ENCODE measurements around the gene TMEM150C. TPM values are rescaled to one million over a fixed set of nuclear protein-coding genes. Genes with fewer than 3 reads are reported as not detected.

The TMEM150C gene
- polyA plus RNA-seq, 1 donor from 2014 or later: 4.9 TPM

DNA sequence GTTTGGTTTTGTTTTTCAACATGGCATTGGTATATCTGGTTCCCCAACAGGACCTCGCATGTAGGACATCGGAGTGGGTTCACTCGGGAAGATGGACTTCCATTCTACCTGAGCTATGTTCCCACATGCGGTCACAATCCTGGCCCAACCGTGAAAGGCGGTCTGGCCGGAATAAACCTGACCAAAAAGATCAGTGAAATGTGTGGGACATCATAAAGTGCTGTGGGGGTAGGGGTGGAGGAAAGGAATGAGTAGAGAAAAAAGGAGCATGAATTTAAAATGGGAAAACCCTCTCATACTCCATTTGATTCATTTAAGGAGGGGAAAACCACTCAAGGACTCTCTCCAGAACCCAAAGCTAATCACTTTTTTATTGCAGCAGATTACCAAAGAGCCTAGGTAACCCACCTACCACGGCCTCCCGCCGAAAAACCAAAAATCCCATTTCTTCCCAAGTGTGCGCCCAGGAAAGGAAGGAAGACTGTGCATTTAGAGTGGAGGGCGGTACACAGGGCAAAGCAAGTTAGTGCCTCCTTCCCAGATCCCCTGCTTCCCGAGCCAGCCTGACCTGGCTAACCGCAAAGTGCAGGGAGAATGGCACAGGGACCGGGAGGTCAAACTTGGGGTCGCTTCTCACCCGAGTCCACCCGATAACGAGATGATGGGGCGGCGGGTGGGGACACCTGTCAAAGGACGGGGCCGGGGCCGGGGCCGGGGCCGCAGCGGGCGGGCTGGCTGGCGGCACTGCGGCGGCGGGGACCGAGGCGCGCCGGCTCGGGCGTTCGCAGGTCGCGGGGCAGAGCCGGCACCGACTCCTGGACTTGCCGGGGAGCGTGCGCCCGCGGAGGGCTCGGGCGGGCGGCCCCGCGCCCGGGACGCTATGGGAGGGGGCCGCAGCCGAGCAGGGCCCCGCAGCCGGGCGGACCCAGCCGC is 669 bp downstream of the TMEM150C start:
- Histone ChIP-seq H3K27me3 (ENCODE audit: insufficient read depth, low read depth, low read length) (peaks cover 14% of the 10 kb centered on the region), H4K20me1 (ENCODE audit: insufficient read depth) (no peaks in the 10 kb centered on the region), H2AFZ (ENCODE audit: low read depth, low read length) (no peak overlapping the region), H3K36me3 (ENCODE audit: insufficient read depth, low read length) (no peaks in the 10 kb centered on the region), H3K4me3 (ENCODE audit: low read length) (peak overlapping the region; percentile 63), H3K4me2 (ENCODE audit: low read length) (no peak overlapping the region), H3K9me3 (ENCODE audit: low read length) (no peaks in the 10 kb centered on the region), H3K27ac (ENCODE audit: low read length) (no peak overlapping the region), H3K79me2 (replicated peaks; ENCODE audit: insufficient read depth, low read length) (no peaks in the 10 kb centered on the region), H3F3A (ENCODE audit: insufficient read depth, low read length, poor library complexity, severe bottlenecking) (no peaks in the 10 kb centered on the region), H3K9ac (ENCODE audit: low read length) (peak overlapping the region; percentile 44), H3K9me2 (ENCODE audit: insufficient read depth, low read length) (no peaks in the 10 kb centered on the region)
- TF ChIP-seq POLR2AphosphoS5 (IDR thresholded peaks at IDR 0.05) (no peak), TAF1 (IDR thresholded peaks at IDR 0.05; ENCODE audit: low read depth) (no peak), MXI1 (conservative IDR thresholded peaks at IDR 0.05; ENCODE audit: poor library complexity, severe bottlenecking) (no peak), EP300 (conservative IDR thresholded peaks at IDR 0.05; ENCODE audit: poor library complexity, severe bottlenecking) (no peak), SMC3 (conservative IDR thresholded peaks at IDR 0.05; ENCODE audit: poor library complexity) (no peak), RAD21 (conservative IDR thresholded peaks at IDR 0.05) (no peak), REST (IDR thresholded peaks at IDR 0.05; ENCODE audit: borderline replicate concordance) (no peak), CTCF (IDR thresholded peaks at IDR 0.05; ENCODE audit: poor library complexity, severe bottlenecking) (no peak), EZH2 (IDR thresholded peaks at IDR 0.05; ENCODE audit: borderline replicate concordance, insufficient read depth, low read length, poor library complexity, severe bottlenecking) (no peak)

DNA sequence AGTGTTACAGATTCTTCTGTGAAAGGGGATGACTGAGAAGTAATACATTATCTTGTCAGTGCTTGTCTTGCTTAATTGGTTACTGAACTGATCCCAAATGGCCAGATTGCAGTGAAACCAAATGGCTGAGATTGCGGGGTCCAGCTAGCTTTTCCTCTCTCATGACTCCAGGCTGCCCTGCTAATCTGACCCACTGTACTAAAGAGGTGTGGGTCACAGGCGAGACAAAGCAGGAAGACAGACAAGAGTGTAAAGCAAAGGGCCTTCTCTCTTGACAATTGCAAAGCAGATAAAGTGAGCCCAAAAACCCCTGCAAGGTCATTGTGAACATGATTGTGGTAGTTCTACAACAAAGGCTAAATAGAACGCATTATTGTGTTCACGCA is 2.1 kb downstream of the TMEM150C start:
- Histone ChIP-seq H3K9ac (ENCODE audit: low read length) (no peak overlapping the region), H3K4me2 (ENCODE audit: low read length) (no peak overlapping the region), H3K36me3 (ENCODE audit: insufficient read depth, low read length) (no peaks in the 10 kb centered on the region), H3K9me2 (ENCODE audit: insufficient read depth, low read length) (no peaks in the 10 kb centered on the region), H3K27me3 (ENCODE audit: insufficient read depth, low read depth, low read length) (peaks cover 14% of the 10 kb centered on the region), H3K79me2 (replicated peaks; ENCODE audit: insufficient read depth, low read length) (no peaks in the 10 kb centered on the region), H4K20me1 (ENCODE audit: insufficient read depth) (no peaks in the 10 kb centered on the region), H3F3A (ENCODE audit: insufficient read depth, low read length, poor library complexity, severe bottlenecking) (no peaks in the 10 kb centered on the region), H3K27ac (ENCODE audit: low read length) (no peak overlapping the region), H3K9me3 (ENCODE audit: low read length) (no peaks in the 10 kb centered on the region), H3K4me3 (ENCODE audit: low read length) (no peak overlapping the region), H2AFZ (ENCODE audit: low read depth, low read length) (no peak overlapping the region)
- TF ChIP-seq REST (IDR thresholded peaks at IDR 0.05; ENCODE audit: borderline replicate concordance): no peak
- no peak for TF ChIP-seq SMC3 (conservative IDR thresholded peaks at IDR 0.05; ENCODE audit: poor library complexity)
- no peak for TF ChIP-seq EP300 (conservative IDR thresholded peaks at IDR 0.05; ENCODE audit: poor library complexity, severe bottlenecking)
- no peak for TF ChIP-seq TAF1 (IDR thresholded peaks at IDR 0.05; ENCODE audit: low read depth)
- no peak for TF ChIP-seq CTCF (IDR thresholded peaks at IDR 0.05; ENCODE audit: poor library complexity, severe bottlenecking)
- TF ChIP-seq MXI1 (conservative IDR thresholded peaks at IDR 0.05; ENCODE audit: poor library complexity, severe bottlenecking): no peak
- TF ChIP-seq POLR2AphosphoS5 (IDR thresholded peaks at IDR 0.05): no peak
- no peak for TF ChIP-seq EZH2 (IDR thresholded peaks at IDR 0.05; ENCODE audit: borderline replicate concordance, insufficient read depth, low read length, poor library complexity, severe bottlenecking)
- no peak for TF ChIP-seq RAD21 (conservative IDR thresholded peaks at IDR 0.05)

Data from neural cell (in vitro differentiated cells).